Suprapubic skin (tissue), 4 donors: ENCODE measurements around the gene ADH5. TPM values are rescaled to one million over a fixed set of nuclear protein-coding genes. Genes with fewer than 3 reads are reported as not detected.
"Not testable (repeated sequence)": the region's sequence is repeated elsewhere in the genome, so short reads cannot be mapped to it uniquely, and the experiment has no call there.

Source experiments
- DNase-seq, 2 donors: peaks; one replicate each; pipeline ENCODE4 v3.0.0-alpha.2; 2019; ENCODE audit warnings: low spot score in 2 of 2
- H3K27ac ChIP-seq: fragments of 200-600 bp; sonication (generic); one replicate; pipeline ENCODE4 v1.5.1; 2019
- H3K27me3 ChIP-seq: fragments of 200-600 bp; sonication (generic); one replicate; pipeline ENCODE4 v1.5.1; 2019
- H3K36me3 ChIP-seq: fragments of 200-600 bp; sonication (generic); one replicate; pipeline ENCODE4 v1.5.1; 2019
- H3K4me1 ChIP-seq: fragments of 200-600 bp; sonication (generic); one replicate; pipeline ENCODE4 v1.5.1; 2019
- H3K4me3 ChIP-seq: fragments of 200-600 bp; sonication (generic); one replicate; pipeline ENCODE4 v1.5.1; 2019; ENCODE audit warnings: mild to moderate bottlenecking
- H3K9me3 ChIP-seq: fragments of 200-600 bp; sonication (generic); one replicate; pipeline ENCODE4 v1.5.1; 2019
- CTCF ChIP-seq, 2 donors: fragments of 200-600 bp in 1 of 2; fragments of 450-650 bp in 1 of 2; sonication (generic) in 1 of 2; IDR thresholded peaks; one replicate each; pipeline ENCODE4 v1.5.1; 2016 to 2019; ENCODE audit warnings: antibody characterized with exemption in 2 of 2, mild to moderate bottlenecking in 1 of 2, moderate library complexity in 1 of 2
- EP300 ChIP-seq: sonication (generic); formaldehyde crosslinking; IDR thresholded peaks from one replicate; pipeline ENCODE4 v1.6.1; 2017; ENCODE audit warnings: antibody characterized with exemption
- POLR2A ChIP-seq, 2 donors: fragments of 450-650 bp; IDR thresholded peaks; one replicate each; pipeline ENCODE4 v1.6.1; 2017; ENCODE audit warnings: antibody characterized with exemption in 2 of 2, mild to moderate bottlenecking in 2 of 2, moderate library complexity in 2 of 2
- POLR2AphosphoS5 ChIP-seq, 3 donors: sonication (generic); formaldehyde crosslinking; IDR thresholded peaks; one replicate each; pipeline ENCODE4 v1.6.1; 2017; ENCODE audit warnings: antibody characterized with exemption in 3 of 3
- WGBS: methylation state at CpG from one replicate; pipeline ENCODE4 v1.1.5; 2018; 5-methylcytosine and 5-hydroxymethylcytosine counted together
- total RNA-seq, 4 donors: library from RNA; depleted of rRNA; stranded (reverse); fragments of >200 nt; gene quantifications; one replicate each; pipeline ENCODE4 v1.1.0, GENCODE V29; 2016

Gene ADH5
- total RNA-seq, 4 donors from 2014 or later = 42.9 to 83.9 (median 63.8) TPM

DNA sequence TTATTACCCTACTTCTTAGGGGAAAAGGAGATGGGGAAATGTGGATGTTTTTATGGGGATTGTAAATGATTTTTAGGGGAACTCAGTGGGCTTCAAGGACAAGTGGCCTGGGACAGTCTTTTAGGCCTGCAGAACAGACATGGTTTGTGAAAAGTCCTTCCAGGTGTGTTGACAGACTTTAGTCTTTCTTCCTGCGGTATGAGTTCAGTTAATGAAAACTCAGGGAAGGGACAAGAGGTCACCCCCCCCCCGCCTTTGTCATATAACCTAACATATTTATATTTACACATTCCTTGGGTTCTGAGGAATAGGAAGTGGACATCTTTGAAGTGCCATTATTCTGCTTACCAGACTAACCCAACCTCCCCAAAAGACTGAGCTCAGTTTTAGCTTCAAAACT is 61.3 kb downstream of the ADH5 start:
- peaks cover 24% of the 10 kb centered on the region for H3K4me1 ChIP-seq
- no peak for DNase-seq
- no peak for TF ChIP-seq EP300
- TF ChIP-seq POLR2A (IDR thresholded peaks at IDR 0.05) = no peak
- TF ChIP-seq POLR2AphosphoS5 (IDR thresholded peaks at IDR 0.05) = no peak
- no peak for TF ChIP-seq CTCF (IDR thresholded peaks at IDR 0.05)
- H3K27me3 ChIP-seq = no peaks in the 10 kb centered on the region
- no peak overlapping the region for H3K27ac ChIP-seq
- WGBS = 97% methylated on average over 2 of the region's 2 CpGs
- H3K9me3 ChIP-seq = no peaks in the 10 kb centered on the region
- no peaks in the 10 kb centered on the region for H3K36me3 ChIP-seq
- H3K4me3 ChIP-seq = no peak overlapping the region

- TF ChIP-seq CTCF (IDR thresholded peaks at IDR 0.05) (no peak), POLR2A (IDR thresholded peaks at IDR 0.05) (no peak), POLR2AphosphoS5 (IDR thresholded peaks at IDR 0.05) (no peak), EP300 (no peak)
- 61% methylated on average over 1 of the region's 1 CpG for WGBS
- Histone ChIP-seq H3K4me3 (no peak overlapping the region), H3K27me3 (no peaks in the 10 kb centered on the region), H3K4me1 (peaks cover 24% of the 10 kb centered on the region), H3K9me3 (no peaks in the 10 kb centered on the region), H3K27ac (no peak overlapping the region), H3K36me3 (peaks cover 3% of the 10 kb centered on the region)
- DNase-seq = no peak
Observed at GRCh38 chr4:99025506-99025905, 63.1 kb downstream of the ADH5 start.

DNA sequence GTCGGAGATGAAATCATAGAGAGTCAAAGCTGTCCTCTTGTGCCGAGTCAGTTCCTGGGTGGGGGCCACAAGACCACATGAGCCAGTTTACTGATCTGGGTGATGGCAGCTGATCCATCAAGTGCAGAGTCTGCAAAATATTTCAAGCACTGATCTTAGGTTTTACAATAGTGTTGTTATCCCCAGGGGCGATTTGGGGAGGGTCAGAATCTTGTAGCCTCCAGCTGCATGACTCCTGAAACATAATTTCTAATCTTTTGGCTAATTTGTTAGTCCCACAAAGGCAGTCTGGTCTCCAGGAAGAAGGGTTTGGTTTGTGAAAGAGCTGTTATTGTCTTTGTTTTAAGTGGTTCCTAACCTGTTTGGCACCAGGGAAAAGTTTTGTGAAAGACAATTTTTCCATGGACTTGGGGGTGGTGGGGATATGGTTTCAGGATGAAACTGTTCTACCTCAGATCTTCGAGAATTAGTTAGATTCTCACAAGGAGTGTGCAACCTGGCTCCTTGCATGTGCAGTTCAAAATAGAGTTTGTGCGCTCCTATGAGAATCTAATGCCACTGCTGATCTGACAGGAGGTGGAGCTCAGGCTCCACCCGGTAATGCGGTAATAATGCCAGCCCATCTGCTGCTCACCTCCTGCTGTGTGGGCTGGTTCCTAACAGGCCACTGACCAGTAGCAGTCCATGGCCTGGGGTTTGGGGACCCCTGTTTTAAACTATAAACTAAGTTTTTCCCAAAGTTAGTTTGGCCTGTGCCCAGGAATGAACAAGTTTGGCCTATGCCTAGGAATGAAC is 63.9 kb downstream of the ADH5 start:
- DNase-seq = no peak
- Histone ChIP-seq H3K27ac (no peak overlapping the region), H3K4me3 (no peak overlapping the region), H3K9me3 (no peaks in the 10 kb centered on the region), H3K27me3 (no peaks in the 10 kb centered on the region), H3K4me1 (peaks cover 24% of the 10 kb centered on the region), H3K36me3 (peaks cover 3% of the 10 kb centered on the region)
- 65% methylated on average over 7 of the region's 7 CpGs for WGBS
- TF ChIP-seq POLR2A (IDR thresholded peaks at IDR 0.05) = no peak
- TF ChIP-seq POLR2AphosphoS5 (IDR thresholded peaks at IDR 0.05) = no peak
- TF ChIP-seq EP300 = no peak
- TF ChIP-seq CTCF (IDR thresholded peaks at IDR 0.05) = no peak

DNA sequence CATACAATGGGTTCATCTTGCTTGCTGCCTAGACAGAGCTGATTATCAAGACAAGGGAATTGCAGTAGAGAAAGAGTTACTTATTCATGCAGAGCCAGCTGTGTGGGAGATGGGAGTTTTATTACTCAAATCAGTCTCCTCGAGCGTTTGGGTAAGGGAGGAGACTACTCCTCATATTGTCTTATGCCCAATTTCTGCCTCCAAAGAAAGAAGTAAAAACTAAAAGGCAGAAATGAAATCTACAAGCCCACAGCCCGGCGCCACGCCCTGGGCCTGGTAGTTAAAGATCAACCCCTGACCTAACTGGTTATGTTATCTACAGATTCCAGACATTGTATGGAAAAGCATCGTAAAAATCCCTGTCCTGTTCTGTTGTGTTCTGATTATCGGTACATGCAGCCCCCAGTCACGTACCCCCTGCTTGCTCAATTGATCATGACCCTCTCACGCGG is 64.8 kb downstream of the ADH5 start:
- not testable (repeated sequence) for H3K36me3 ChIP-seq, H3K9me3 ChIP-seq, H3K27me3 ChIP-seq, DNase-seq, H3K4me3 ChIP-seq, H3K27ac ChIP-seq
- WGBS = 67% methylated on average over 10 of the region's 10 CpGs
- peaks cover 24% of the 10 kb centered on the region for H3K4me1 ChIP-seq

GRCh38 chr4:99022566-99022965 is 66.0 kb downstream of the ADH5 start:
- Histone ChIP-seq H3K4me1 (peaks cover 24% of the 10 kb centered on the region), H3K4me3 (no peak overlapping the region), H3K27ac (no peak overlapping the region), H3K36me3 (peaks cover 3% of the 10 kb centered on the region), H3K27me3 (no peaks in the 10 kb centered on the region), H3K9me3 (no peaks in the 10 kb centered on the region)
- WGBS = 98% methylated on average over 9 of the region's 9 CpGs
- TF ChIP-seq POLR2A (IDR thresholded peaks at IDR 0.05) = no peak
- TF ChIP-seq POLR2AphosphoS5 (IDR thresholded peaks at IDR 0.05) = no peak
- no peak for TF ChIP-seq EP300
- TF ChIP-seq CTCF (IDR thresholded peaks at IDR 0.05) = no peak
- no peak for DNase-seq
